Tongue (tissue), 2 donors: Measurements from ENCODE around the gene MYO16. TPM values are rescaled to one million over a fixed set of nuclear protein-coding genes. Genes with fewer than 3 reads are reported as not detected.

ENCODE experiments used
- DNase-seq: peaks from one replicate; pipeline ENCODE4 v3.0.0-alpha.2; 2015
- total RNA-seq: library from RNA; depleted of rRNA; stranded (reverse); fragments of >200 nt; gene quantifications from one replicate; pipeline ENCODE4 v1.2.3, GENCODE V29; 2014

Gene MYO16
- total RNA-seq, 1 donor from 2014 or later = 12.2 TPM

DNA sequence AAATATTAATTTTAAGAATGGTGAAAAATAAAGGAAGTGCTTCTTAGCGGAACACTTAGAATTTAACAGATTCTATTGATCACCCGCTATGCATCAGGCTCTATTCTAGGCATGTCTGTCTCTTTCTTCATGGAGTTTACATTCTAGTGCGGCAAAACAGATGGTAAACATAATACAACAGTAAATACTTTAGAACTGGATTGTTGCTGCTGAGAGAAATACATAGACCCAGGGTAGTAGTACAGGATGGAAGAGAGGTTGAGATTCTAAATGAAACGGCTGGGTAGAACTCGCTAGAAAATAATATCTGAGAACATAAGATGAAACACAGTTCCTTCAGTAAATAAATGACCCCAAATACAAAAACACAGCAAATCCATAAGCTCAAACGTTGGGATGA is 498.7 kb downstream of the MYO16 start:
- no peak for DNase-seq

- DNase-seq = no peak
Measured at GRCh38 chr13:109130093-109130835, 500.9 kb downstream of the MYO16 start.

GRCh38 chr13:109131698-109132257 is 502.4 kb downstream of the MYO16 start:
- peak; percentile 42 for DNase-seq

GRCh38 chr13:109135018-109135417 is 505.6 kb downstream of the MYO16 start:
- no peak for DNase-seq

DNA sequence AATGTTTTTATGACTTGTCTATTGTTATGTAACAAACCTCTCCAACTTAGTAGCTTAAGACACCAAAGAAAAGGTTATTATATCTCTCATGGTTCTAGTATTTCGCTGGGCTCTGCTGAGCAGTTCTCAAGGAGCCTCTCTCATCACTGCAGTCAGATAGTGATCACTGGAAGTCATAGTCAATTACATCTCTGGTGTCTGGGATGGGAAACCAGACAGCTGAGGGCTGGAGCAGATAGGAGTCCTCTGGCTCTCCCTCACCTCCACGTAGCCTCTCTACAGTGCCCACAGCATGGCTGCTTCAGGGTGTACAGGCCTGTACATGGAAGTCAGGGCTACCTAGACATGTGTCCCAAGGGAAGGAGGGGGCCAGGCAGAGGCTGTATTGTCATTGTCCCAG is 507.5 kb downstream of the MYO16 start:
- DNase-seq = no peak

DNA sequence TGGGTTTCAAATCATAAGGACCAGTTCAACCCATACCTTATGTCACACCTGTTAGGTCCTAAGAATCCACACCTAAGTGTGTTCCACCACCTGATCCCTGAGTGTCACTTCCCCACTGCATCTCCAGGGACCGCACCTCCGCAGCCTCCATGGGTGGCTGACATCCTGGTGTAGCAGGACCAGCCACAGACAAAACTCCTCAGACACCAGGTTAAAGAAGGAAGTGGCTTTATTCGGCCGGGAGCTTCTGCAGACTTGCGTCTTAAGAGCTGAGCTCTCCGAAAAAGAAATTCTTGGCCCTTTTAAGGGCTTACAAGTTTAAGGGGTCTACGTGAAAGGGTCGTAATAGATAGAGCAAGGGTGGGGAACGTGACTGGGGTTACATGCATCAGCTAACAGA is 509.9 kb downstream of the MYO16 start:
- no peak for DNase-seq

DNA sequence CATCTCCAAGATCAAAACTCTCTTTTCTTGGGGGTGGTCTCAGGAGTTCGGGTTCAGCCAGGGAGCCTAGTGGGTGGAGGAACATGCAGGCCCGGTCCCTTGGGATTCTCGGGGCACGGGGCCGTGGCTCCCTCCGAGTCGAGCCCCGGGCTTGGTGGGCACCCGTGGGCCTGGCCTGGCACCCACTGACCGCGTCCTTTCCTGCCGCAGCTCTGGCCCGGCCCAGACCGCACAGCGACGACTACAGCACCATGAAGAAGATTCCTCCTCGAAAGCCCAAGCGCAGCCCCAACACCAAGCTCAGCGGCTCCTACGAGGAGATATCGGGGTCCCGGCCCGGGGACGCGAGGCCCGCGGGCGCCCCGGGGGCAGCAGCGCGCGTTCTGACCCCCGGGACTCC is 510.6 kb downstream of the MYO16 start:
- DNase-seq = no peak

GRCh38 chr13:109140479-109141349 is 511.3 kb downstream of the MYO16 start:
- DNase-seq = no peak

- DNase-seq = no peak
Measured at GRCh38 chr13:109141706-109142105, 512.3 kb downstream of the MYO16 start.

DNA sequence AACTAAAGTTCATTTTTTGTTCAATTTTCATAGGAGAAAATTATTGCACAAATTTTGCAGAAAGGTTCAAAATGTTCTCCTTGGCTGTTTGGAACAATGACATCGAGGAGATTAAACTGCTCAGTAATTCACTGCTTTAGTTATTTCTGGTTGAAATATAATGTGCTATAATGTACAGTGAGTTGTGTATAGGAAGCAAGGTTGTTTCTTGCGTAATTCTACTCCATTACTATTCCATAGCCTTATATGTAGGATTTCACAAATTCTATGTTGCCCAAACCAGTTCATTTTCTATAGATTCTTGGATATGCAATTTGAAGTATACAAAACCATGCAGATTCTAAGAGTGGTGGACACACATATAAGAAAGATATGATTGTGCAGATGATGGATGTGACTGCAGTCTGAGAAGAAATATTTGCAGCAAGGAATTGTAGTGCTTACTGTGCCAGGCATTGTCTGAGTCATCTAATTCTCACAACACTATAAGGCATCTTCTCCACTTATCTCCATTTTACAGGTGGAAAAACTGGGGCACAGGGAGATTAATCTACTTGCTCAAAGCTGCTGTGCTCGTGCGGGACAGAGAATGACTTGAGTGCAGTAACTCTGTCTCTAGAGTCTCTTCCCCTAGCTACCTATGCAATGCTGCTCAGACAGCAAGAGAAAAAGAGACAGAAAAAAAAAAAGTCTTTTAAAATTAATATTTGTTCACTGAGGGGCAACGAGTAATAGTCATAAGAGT is 515.5 kb downstream of the MYO16 start:
- DNase-seq = no peak

GRCh38 chr13:109145631-109146030 is 516.2 kb downstream of the MYO16 start:
- DNase-seq = peak; percentile 78

GRCh38 chr13:109146393-109146792 is 517.0 kb downstream of the MYO16 start:
- DNase-seq = no peak

GRCh38 chr13:109146912-109147647 is 517.7 kb downstream of the MYO16 start:
- DNase-seq = no peak

DNA sequence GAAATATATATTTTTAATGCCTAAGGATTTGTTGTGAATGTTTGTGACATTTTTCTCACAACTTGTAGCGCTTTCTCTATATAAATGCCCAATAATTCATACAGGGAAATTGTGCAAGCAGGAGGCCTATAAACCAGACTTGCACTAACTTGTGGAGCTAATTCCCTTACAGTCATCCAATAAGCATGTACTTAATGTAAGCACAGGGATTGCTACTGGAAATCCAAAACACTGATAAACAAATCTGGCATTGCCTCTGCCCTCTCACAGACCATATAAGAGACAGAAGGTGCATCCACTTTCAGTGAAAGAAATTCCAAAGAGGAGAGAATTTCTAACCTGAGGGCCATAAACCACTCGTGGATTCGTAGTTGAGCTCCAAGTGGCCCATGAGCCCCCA is 518.8 kb downstream of the MYO16 start:
- no peak for DNase-seq

DNA sequence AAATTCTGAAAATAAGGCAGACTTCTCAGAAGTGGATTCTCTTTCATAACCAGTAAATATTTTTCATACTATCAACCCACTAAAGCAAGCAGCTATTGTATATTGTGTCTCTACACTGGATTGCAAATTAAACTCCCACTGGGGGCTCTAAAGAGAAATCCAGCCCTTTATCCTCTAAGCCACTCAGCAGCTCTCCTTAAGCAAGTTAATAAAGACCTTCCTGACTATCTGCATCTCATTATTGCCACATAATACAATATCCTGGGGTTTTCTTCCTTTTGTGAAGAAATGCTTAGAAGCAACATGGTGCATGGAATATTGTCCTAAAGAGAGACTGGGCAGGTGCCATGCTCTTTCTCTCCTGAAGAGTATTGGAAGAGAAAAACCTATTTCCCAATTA is 521.3 kb downstream of the MYO16 start:
- no peak for DNase-seq

GRCh38 chr13:109151255-109151654 is 521.8 kb downstream of the MYO16 start:
- no peak for DNase-seq

DNA sequence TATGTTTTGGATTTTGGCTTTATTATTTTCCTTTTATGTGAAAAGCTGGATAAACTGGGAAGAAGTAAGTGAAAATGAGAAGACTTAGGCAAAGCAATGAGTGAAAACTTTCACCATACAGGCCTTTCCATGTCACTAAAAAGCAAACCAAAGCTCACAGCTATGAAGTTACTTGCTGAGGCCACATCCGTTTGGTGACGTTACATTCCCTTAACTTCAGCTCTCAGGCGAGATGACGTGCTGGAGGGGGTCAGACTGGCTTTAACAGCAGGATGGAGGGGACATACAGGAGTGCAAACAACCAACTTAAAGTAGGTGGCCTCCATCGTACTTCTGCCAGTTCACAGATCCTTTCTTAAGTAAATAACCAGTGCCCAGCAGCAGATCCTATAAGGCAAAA is 522.3 kb downstream of the MYO16 start:
- DNase-seq = no peak

DNA sequence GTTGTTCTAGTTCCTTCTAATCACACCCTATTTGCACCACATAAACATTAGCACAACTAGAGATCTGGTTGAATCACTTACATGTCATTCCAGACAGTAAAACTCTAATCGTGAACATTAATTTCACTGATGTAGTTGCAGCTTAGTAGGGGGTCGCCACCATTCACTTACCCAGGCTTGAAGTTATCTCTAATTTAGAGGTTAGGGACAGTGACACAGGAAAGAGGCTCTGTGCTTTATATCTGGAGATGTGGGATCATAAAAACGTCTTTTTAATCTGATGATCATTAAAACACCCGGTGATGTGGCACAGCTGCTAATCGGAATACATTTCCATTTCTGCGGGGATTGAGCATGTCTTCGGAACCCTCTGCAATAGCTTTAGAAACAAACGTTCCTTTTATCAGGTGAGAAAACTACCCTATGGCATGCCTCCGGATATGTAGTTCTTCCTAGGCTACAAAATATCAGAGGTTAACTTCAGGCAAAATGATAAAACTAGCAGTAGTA is 523.0 kb downstream of the MYO16 start:
- DNase-seq = no peak

- DNase-seq = no peak
Measured at GRCh38 chr13:109152941-109153340, 523.5 kb downstream of the MYO16 start.

DNA sequence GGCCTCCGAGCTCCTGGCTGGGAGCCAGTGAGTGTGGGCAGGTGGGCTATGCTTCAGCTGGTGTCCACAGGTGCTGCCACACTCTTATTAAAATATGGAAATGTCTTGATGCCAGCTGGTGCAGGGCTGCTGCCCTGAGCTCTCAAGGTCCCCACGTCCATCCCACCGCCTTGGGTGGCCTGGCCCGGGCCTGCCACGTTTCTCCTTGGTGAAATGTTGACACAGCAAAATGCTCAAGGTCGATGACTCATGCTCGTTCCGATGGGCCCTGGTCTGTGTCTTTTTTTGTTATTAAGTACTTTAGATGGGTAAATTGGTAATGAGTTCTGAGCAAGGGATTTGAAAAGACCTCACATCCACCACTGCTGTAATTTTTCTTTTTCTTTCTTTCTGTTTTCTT is 524.7 kb downstream of the MYO16 start:
- DNase-seq = no peak

DNA sequence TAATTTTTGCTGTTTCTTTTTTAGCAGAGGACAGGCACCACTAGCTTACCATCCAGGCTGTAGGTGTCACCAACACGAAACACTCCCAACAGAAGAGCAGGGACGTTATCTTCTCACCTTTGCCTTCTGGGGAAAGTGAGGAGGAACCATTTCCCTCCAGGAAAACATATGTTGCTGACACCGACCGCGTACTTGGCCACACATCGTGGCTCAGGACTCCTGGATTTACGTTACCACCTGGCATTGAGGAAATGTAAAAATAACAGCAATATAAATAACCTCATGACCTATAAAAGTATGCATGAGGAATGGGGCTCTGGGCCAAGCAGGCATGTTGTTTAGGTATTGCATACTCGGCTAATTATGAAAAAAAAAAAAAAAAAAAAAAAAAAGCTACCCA is 525.1 kb downstream of the MYO16 start:
- DNase-seq = peak; percentile 13
